PC-9 (cell line): ENCODE results near the gene ARHGEF9. TPM values are rescaled to one million over a fixed set of nuclear protein-coding genes. Genes with fewer than 3 reads are reported as not detected.

Experiments used
- BruUV-seq: library from RNA; stranded (reverse); fragments of 400-500 nt; replicated peaks from 2 replicates; lab custom pipeline; 2021; lab: Mats Ljungman, UMichigan
- CTCF ChIA-PET: fragments of 300-600 bp; sonication (Branson Sonifier 250); formaldehyde crosslinking; loops from one replicate; lab custom pipeline; 2022; ENCODE audit warnings: antibody characterized with exemption; lab: Charles Lee
- POLR2A ChIA-PET: fragments of 300-600 bp; sonication (Branson Sonifier 250); formaldehyde crosslinking; loops from one replicate; lab custom pipeline; 2022; ENCODE audit warnings: antibody characterized with exemption; ENCODE audit not compliant: unreplicated experiment; lab: Charles Lee
- DNase-seq, 2 experiments: peaks; one replicate each; pipeline versions ENCODE4 v3.0.0 to v3.0.0-alpha.2; 2015 to 2022; ENCODE audit warnings: mixed read lengths in 1 of 2
- H2AFZ ChIP-seq: fragments of 200-600 bp; sonication (generic); 2 replicates; pipeline ENCODE4 v1.8.1; 2017; ENCODE audit warnings: antibody characterized with exemption
- H3F3A ChIP-seq: fragments of 200-600 bp; sonication (generic); 2 replicates; pipeline ENCODE4 v1.8.1; 2017; ENCODE audit warnings: antibody characterized with exemption, mild to moderate bottlenecking, low read depth; ENCODE audit not compliant: insufficient read depth
- H3K27ac ChIP-seq: fragments of 200-600 bp; sonication (generic); 2 replicates; pipeline ENCODE4 v1.6.1; 2016; ENCODE audit warnings: mixed run types
- H3K27me3 ChIP-seq: fragments of 200-600 bp; sonication (generic); 2 replicates; pipeline ENCODE4 v1.6.1; 2016; ENCODE audit warnings: low read depth, mixed run types; ENCODE audit not compliant: insufficient read depth
- H3K36me3 ChIP-seq: fragments of 200-600 bp; sonication (generic); 2 replicates; pipeline ENCODE4 v1.6.1; 2016; ENCODE audit warnings: low read depth, mixed run types
- H3K4me1 ChIP-seq: fragments of 200-600 bp; sonication (generic); replicated peaks from 2 replicates; pipeline ENCODE4 v1.6.1; 2016; ENCODE audit warnings: mixed run types; ENCODE audit not compliant: insufficient read depth
- H3K4me2 ChIP-seq: fragments of 200-600 bp; sonication (generic); 2 replicates; pipeline ENCODE4 v1.6.1; 2017; ENCODE audit warnings: mixed run types
- H3K4me3 ChIP-seq: fragments of 200-600 bp; sonication (generic); 2 replicates; pipeline ENCODE4 v1.6.1; 2016; ENCODE audit warnings: mixed run types
- H3K79me2 ChIP-seq: fragments of 200-600 bp; sonication (generic); 2 replicates; pipeline ENCODE4 v1.6.1; 2017; ENCODE audit warnings: low read depth, mixed run types
- H3K9me2 ChIP-seq: fragments of 200-600 bp; sonication (generic); 2 replicates; pipeline ENCODE4 v1.8.1; 2017; ENCODE audit warnings: mild to moderate bottlenecking; ENCODE audit not compliant: insufficient read depth
- H3K9me3 ChIP-seq: fragments of 200-600 bp; sonication (generic); 2 replicates; pipeline ENCODE4 v1.8.1; 2016; ENCODE audit warnings: low read depth; ENCODE audit not compliant: insufficient read depth
- H4K20me1 ChIP-seq: fragments of 200-600 bp; sonication (generic); 2 replicates; pipeline ENCODE4 v1.8.1; 2017; ENCODE audit not compliant: insufficient read depth
- EZH2 ChIP-seq: fragments of 200-600 bp; sonication (generic); IDR thresholded peaks from 2 replicates; pipeline ENCODE4 v1.8.0; 2017; ENCODE audit warnings: antibody characterized with exemption, low read depth
- intact Hi-C: fragments of 100-400 bp; cut with micrococcal nuclease; formaldehyde crosslinking; loops from one replicate; pipeline ENCODE4 v1.10.0; 2022; ENCODE audit not compliant: unreplicated experiment
- microRNA-seq: library from miRNA; unstranded; fragments of <30 nt; microRNA quantifications from one replicate; pipeline ENCODE4 v1.2.0, GENCODE V29; 2021; ENCODE audit warnings: borderline number of aligned reads, borderline replicate concordance
- total RNA-seq: library from RNA; stranded (reverse); gene quantifications from 2 replicates; pipeline ENCODE4 v1.2.3, GENCODE V29; 2021
- TF ChIP-seq, protein P1 (sequence below): fragments of 200-600 bp; sonication (generic); conservative IDR thresholded peaks from 2 replicates; pipeline ENCODE4 v1.6.1; 2017; ENCODE audit warnings: mixed run types, antibody characterized with exemption, mild to moderate bottlenecking, moderate library complexity

The ARHGEF9 gene
- total RNA-seq, 1 experiment from 2014 or later, result 23.4 TPM

GRCh38 chrX:63613531-63614028 lies 171.4 kb downstream of the ARHGEF9 start:
- CTCF ChIA-PET, result no interaction called here

DNA sequence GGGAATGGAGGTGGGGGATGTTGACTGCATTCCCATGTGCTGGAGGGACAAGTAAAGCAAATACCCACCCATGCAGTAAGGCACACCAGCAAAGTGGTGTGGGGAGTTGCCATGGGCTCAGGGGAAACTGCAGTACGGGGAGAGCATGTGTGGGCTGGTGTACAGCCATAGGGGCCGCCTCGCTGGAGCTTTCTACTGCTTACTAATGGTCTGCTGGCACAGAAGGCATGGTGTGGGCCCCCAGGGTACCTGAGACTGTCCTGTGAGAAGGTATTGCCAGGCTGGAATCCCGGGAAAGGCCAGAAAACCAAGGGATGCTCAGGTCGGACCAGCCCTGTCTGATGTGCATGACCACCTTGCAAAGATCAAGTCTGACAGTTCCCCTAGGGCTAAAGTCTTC lies 199.1 kb downstream of the ARHGEF9 start:
- Histone ChIP-seq H2AFZ (no peak overlapping the region), H3K79me2 (no peaks in the 10 kb centered on the region), H3K4me3 (no peak overlapping the region), H3K27ac (no peak overlapping the region), H3K9me3 (no peaks in the 10 kb centered on the region), H3K9me2 (no peaks in the 10 kb centered on the region), H3F3A (no peaks in the 10 kb centered on the region), H3K36me3 (no peaks in the 10 kb centered on the region), H4K20me1 (no peaks in the 10 kb centered on the region), H3K4me1 (no peaks in the 10 kb centered on the region), H3K27me3 (no peaks in the 10 kb centered on the region), H3K4me2 (no peak overlapping the region)
- BruUV-seq, result no TSS peak
- POLR2A ChIA-PET, result no interaction called here
- DNase-seq, result no peak
- CTCF ChIA-PET, result no interaction called here
- TF ChIP-seq, protein P1, sequence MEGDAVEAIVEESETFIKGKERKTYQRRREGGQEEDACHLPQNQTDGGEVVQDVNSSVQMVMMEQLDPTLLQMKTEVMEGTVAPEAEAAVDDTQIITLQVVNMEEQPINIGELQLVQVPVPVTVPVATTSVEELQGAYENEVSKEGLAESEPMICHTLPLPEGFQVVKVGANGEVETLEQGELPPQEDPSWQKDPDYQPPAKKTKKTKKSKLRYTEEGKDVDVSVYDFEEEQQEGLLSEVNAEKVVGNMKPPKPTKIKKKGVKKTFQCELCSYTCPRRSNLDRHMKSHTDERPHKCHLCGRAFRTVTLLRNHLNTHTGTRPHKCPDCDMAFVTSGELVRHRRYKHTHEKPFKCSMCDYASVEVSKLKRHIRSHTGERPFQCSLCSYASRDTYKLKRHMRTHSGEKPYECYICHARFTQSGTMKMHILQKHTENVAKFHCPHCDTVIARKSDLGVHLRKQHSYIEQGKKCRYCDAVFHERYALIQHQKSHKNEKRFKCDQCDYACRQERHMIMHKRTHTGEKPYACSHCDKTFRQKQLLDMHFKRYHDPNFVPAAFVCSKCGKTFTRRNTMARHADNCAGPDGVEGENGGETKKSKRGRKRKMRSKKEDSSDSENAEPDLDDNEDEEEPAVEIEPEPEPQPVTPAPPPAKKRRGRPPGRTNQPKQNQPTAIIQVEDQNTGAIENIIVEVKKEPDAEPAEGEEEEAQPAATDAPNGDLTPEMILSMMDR, result no peak
- TF ChIP-seq EZH2, result no peak
- intact Hi-C loops, result no loop called here

More at GRCh38 chrX:63613531-63614028, 171.4 kb downstream of the ARHGEF9 start:
- no peaks in the 10 kb centered on the region for H4K20me1 ChIP-seq
- POLR2A ChIA-PET, result no interaction called here
- H3K79me2 ChIP-seq, result no peaks in the 10 kb centered on the region
- H3K9me3 ChIP-seq, result no peaks in the 10 kb centered on the region
- no peaks in the 10 kb centered on the region for H3F3A ChIP-seq
- TF ChIP-seq, protein P1, result no peak
- no peak for TF ChIP-seq EZH2
- no peaks in the 10 kb centered on the region for H3K36me3 ChIP-seq
- H3K9me2 ChIP-seq, result no peaks in the 10 kb centered on the region
- H3K4me2 ChIP-seq, result no peak overlapping the region
- H3K4me3 ChIP-seq, result no peak overlapping the region
- H3K27ac ChIP-seq, result no peak overlapping the region
- no peak for DNase-seq
- BruUV-seq, result no TSS peak
- no peaks in the 10 kb centered on the region for H3K27me3 ChIP-seq
- H3K4me1 ChIP-seq, result no peaks in the 10 kb centered on the region
- intact Hi-C loops, result no loop called here
- H2AFZ ChIP-seq, result no peak overlapping the region

Small RNAs within 50 kb of the gene (microRNA-seq; reads per million reads assigned to microRNA genes)
- gene MIR1468, result not detected
